ENCODE results near the gene NAT10.

DNA sequence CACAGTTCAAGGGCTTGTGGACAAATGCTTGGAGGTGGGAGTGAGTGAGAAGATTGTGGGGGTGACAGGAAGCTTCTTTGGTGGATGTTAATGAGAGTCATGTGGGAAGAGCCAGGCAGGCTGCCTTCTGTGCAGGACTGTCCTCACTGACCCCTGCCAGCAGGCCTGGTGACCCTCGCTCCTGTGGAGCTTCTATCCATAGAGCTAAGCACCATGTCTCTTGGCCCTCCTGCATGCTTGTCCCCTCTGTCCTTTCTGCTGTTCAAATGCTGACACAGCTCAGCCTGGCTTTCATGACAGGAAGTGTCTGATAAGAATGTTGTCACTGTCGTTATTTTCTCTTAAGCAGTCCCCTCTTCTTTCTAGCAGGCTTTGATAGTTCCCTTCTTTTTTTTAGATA, 37.6 kb downstream of the NAT10 start:
- TF ChIP-seq, protein P1, sequence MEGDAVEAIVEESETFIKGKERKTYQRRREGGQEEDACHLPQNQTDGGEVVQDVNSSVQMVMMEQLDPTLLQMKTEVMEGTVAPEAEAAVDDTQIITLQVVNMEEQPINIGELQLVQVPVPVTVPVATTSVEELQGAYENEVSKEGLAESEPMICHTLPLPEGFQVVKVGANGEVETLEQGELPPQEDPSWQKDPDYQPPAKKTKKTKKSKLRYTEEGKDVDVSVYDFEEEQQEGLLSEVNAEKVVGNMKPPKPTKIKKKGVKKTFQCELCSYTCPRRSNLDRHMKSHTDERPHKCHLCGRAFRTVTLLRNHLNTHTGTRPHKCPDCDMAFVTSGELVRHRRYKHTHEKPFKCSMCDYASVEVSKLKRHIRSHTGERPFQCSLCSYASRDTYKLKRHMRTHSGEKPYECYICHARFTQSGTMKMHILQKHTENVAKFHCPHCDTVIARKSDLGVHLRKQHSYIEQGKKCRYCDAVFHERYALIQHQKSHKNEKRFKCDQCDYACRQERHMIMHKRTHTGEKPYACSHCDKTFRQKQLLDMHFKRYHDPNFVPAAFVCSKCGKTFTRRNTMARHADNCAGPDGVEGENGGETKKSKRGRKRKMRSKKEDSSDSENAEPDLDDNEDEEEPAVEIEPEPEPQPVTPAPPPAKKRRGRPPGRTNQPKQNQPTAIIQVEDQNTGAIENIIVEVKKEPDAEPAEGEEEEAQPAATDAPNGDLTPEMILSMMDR (IDR thresholded peaks at IDR 0.05 in 4 of 5, conservative IDR thresholded peaks at IDR 0.05 in 1 of 5): no peak
- no peak for TF ChIP-seq POLR2A (IDR thresholded peaks at IDR 0.05)

Data from gastrocnemius medialis (tissue), 4 donors.